Measurements from ENCODE around the gene VWA3B. TPM values are rescaled to one million over a fixed set of nuclear protein-coding genes. Genes with fewer than 3 reads are reported as not detected.

The VWA3B gene
- total RNA-seq, 1 experiment from 2014 or later: not detected

- H3K27ac ChIP-seq (ENCODE audit: insufficient read length, low read depth, low read length): no peak overlapping the region
- no peaks in the 10 kb centered on the region for H3K23me2 ChIP-seq (ENCODE audit: insufficient read length, low read depth, low read length, poor library complexity, severe bottlenecking)
- no peaks in the 10 kb centered on the region for H3K27me3 ChIP-seq (ENCODE audit: insufficient read depth, low read length)
- no peaks in the 10 kb centered on the region for H3K9me3 ChIP-seq (ENCODE audit: control insufficient read depth, low read depth, low read length)
- H3K56ac ChIP-seq (ENCODE audit: insufficient read length, low read depth, low read length): no peak overlapping the region
- no peaks in the 10 kb centered on the region for H3K4me1 Mint-ChIP-seq
- no peaks in the 10 kb centered on the region for H3K4me1 ChIP-seq (ENCODE audit: insufficient read depth, low read length)
- H2AK5ac ChIP-seq (ENCODE audit: insufficient read length, low read length): no peak overlapping the region
- H4K8ac ChIP-seq (replicated peaks; ENCODE audit: insufficient read length, low read depth, low read length): no peak overlapping the region
- H2BK15ac ChIP-seq (ENCODE audit: low read depth, low read length): no peak overlapping the region
- no peak overlapping the region for H3T11ph ChIP-seq (ENCODE audit: low read length)
- TF ChIP-seq CTCF (conservative IDR thresholded peaks at IDR 0.05): no peak
- H2AFZ ChIP-seq (ENCODE audit: low read length): no peak overlapping the region
- no peak overlapping the region for H3K18ac ChIP-seq (ENCODE audit: insufficient read length, low read depth, low read length)
- no peak overlapping the region for H3K14ac ChIP-seq (ENCODE audit: insufficient read depth, low read length)
- H4K5ac ChIP-seq (ENCODE audit: insufficient read length, low read depth, low read length): no peak overlapping the region
- no peak overlapping the region for H3K9ac ChIP-seq (ENCODE audit: extremely low read depth, insufficient read length, low read length)
- H2BK5ac ChIP-seq (ENCODE audit: insufficient read length, low read length): no peak overlapping the region
- H4K91ac ChIP-seq (ENCODE audit: insufficient read length, low read depth, low read length): no peak overlapping the region
- no peak overlapping the region for H2BK20ac ChIP-seq (ENCODE audit: low read depth, low read length, poor library complexity, severe bottlenecking)
- H3K36me3 Mint-ChIP-seq (ENCODE audit: insufficient read depth in 1 of 3, low read depth in 3 of 3): peaks cover 2 to 15% (median 9%) of the 10 kb centered on the region in 3 experiments; a peak in 5 of 7 replicates
- no peaks in the 10 kb centered on the region for H3K79me2 ChIP-seq (ENCODE audit: insufficient read depth, low read length)
- no peak overlapping the region for H3K4ac ChIP-seq (ENCODE audit: low read depth, low read length)
- H3K9me3 Mint-ChIP-seq: peaks cover 17 to 18% of the 10 kb centered on the region in 2 experiments
- no peaks in the 10 kb centered on the region; the same call in none of the 2 replicates for H3K27me3 Mint-ChIP-seq (ENCODE audit: low read depth)
- no peak overlapping the region for H3K23ac ChIP-seq (ENCODE audit: insufficient read length, low read depth, low read length)
- H3K4me2 ChIP-seq (ENCODE audit: insufficient read depth, insufficient read length, low read length): no peak overlapping the region
- no peak for DNase-seq
- H3K27ac Mint-ChIP-seq: no peak overlapping the region
- H2BK12ac ChIP-seq (ENCODE audit: insufficient read length, low read depth, low read length): no peak overlapping the region
- H3K79me1 ChIP-seq (ENCODE audit: insufficient read depth, low read depth, low read length, poor library complexity, severe bottlenecking): no peaks in the 10 kb centered on the region
- no peak overlapping the region for H3K4me3 Mint-ChIP-seq
- H2BK120ac ChIP-seq (ENCODE audit: low read depth, low read length, poor library complexity, severe bottlenecking): no peak overlapping the region
- H4K20me1 ChIP-seq (ENCODE audit: control insufficient read depth, insufficient read depth, insufficient read length): no peaks in the 10 kb centered on the region
These were observed 160.4 kb downstream of the VWA3B start for GRCh38 chr2:98247383-98247782.
